ENCODE results near the gene TENM4.

DNA sequence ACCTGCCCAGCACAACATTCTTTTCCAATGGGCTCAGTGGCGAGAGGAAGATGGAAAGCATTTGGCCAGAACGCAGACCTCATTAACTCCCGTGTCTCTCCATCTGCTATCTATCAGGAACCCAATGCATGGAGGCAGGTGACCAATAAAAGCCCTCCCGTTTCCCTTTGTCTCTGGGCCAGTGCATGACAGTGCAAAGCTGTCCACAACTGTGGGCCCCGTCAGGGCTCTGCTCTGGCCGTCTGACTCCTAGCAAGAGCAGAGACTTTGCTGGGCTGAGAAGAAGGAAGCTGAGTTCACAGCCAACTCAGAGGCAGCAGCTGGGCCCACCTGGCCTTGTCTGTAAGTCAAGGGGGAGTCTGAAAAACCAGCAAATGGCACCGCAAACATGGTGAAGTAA lies 177.8 kb downstream of the TENM4 start:
- TF ChIP-seq CTCF (IDR thresholded peaks at IDR 0.05) = no peak
- no peak for TF ChIP-seq POLR2A (IDR thresholded peaks at IDR 0.05)
